Measurements from ENCODE around the gene ZNF76.

DNA sequence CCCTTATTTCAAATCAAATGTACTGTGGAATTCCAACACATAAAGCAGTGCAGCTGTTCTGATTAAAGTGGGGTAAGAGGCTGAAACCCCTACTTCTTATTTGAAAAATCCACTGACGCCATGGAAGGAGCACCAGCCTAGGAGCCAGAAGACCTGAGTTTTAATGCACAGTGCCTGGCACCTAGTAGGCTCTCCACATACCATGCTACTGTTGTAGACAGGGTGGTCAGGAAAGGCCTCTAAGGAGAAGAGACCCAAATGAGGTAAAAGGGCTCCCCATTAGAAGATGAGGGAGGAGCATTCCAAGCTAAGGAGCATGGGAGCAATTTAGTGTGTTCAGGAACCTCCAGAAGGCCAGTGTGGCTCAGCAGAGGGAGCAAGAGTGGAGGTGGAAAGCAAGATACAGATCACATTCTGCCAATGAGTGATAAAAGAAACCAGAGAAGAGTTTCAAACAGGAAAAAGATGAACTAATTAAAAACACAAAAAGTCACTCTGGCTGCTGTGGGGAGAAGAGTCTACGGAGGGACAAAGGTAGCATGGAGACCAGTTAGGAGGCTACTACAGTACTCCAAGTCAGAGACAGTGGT is 11.8 kb upstream of the ZNF76 start:
- TF ChIP-seq, protein P1, sequence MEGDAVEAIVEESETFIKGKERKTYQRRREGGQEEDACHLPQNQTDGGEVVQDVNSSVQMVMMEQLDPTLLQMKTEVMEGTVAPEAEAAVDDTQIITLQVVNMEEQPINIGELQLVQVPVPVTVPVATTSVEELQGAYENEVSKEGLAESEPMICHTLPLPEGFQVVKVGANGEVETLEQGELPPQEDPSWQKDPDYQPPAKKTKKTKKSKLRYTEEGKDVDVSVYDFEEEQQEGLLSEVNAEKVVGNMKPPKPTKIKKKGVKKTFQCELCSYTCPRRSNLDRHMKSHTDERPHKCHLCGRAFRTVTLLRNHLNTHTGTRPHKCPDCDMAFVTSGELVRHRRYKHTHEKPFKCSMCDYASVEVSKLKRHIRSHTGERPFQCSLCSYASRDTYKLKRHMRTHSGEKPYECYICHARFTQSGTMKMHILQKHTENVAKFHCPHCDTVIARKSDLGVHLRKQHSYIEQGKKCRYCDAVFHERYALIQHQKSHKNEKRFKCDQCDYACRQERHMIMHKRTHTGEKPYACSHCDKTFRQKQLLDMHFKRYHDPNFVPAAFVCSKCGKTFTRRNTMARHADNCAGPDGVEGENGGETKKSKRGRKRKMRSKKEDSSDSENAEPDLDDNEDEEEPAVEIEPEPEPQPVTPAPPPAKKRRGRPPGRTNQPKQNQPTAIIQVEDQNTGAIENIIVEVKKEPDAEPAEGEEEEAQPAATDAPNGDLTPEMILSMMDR (IDR thresholded peaks at IDR 0.05) = no peak
- TF ChIP-seq EP300 (IDR thresholded peaks at IDR 0.05) (no peak), POLR2A (IDR thresholded peaks at IDR 0.05) (no peak), POLR2AphosphoS5 (IDR thresholded peaks at IDR 0.05) (no peak)

All from stomach (tissue), 4 donors.